GM19328 (cell line): Measurements from ENCODE around the gene NT5C1A.

Experiments
- ATAC-seq: cut with Tn5 transposase; IDR thresholded peaks from one replicate; pipeline ENCODE4 v1.9.1; 2021; ENCODE audit warnings: mild to moderate bottlenecking, moderate library complexity; ENCODE audit not compliant: unreplicated experiment

NT5C1A gene

DNA sequence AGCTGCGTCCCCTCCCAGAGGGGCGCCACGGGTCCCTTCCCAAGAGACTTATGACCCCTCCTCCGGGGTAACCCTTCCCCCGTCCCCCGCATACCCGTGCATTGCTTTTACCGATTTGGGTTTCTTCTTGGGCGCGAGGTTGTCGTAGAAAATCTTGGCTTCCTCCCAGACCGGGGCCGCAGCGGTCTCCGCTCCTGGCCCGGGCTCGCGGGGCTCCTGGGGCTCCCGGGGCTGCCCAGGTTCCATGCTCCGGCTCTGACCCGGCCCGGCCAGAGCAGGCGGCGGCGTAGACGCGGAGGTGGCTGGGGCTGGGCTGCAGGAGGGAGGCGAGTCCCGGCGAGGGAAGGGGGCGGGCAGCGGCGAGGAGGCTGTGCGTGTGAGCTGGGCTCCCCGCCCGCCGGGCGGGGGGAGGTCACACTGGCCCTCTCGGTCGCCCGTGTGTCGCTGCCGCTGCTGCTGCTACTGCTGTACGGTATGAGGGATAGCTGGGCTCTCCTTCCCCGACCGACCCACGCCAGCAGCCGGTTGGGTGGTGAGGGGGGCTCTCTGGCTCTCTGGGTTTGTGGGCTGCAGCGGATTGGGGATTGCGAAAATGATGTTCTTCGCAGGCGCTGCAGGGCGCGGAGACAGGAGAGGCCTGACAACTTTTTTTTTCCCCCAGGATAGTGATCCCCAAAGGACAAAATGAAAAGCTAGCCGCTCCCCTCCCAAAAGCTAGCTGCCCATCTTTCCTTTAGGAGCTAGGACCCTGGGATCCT lies at the start of gene NT5C1A:
Gene NT5C1A (minus strand): TSS at position 315 of the 758 bp plus-strand sequence. CDS start 69 bp downstream, at position 246.
- ATAC-seq = no peak

DNA sequence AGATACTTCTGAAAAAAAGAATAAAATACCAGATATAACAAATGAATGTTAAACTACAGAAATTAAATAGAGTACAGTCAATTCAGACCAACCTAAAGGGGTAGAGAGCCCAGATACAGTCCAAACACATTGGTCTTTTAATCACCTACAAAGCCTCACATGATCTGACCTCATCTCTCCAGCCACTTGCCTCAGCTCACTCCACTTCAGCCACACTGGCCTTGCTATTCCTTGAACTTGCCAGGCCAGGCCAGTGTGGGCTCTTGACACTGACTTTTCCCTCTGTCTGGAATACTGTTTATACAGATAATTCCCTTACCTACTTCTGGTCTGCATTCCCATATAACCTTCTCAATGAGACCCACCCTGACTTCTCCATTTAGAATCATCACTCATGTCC lies 49.8 kb upstream of the NT5C1A start:
- no peak for ATAC-seq

DNA sequence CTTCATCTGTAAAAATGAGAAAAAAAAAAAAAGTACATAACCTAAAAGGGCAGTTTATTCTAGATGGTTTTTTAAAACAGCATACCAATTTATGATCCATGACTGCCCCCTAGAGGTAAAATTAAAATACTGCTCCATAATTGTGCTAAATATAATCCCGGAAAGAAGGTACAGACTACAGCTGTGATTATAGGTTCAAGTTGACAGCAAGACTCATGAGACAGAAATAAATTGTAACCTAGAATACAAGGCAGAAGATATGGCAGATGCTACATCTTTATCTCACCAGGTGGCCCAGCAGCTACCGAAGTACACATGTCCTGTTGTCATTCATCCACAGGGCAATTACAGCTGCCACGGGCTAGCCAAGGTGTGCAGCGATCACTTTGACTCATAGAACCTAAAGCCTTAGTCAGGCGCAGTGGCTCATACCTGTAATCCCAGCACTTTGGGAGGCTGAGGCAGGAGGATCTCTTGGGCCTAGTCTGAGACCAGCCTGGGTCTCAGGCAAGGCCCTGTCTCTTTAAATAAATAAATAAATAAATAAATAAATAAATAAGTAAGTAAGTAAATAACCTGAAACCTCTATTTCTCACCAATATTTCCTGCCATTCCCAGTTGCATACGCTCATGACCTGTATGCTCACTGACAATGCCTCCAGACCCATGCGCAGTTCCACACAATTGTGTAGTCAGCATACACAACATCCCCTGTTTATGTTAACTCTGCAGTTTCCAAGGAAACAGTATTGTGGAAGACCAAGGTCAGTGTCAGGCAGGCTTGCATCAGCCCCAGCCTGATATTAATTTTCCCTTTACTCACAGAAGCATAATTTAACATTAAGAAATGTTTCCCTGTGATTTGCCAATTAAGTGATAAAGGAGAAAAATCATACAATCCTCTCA lies 48.4 kb upstream of the NT5C1A start:
- no peak for ATAC-seq

DNA sequence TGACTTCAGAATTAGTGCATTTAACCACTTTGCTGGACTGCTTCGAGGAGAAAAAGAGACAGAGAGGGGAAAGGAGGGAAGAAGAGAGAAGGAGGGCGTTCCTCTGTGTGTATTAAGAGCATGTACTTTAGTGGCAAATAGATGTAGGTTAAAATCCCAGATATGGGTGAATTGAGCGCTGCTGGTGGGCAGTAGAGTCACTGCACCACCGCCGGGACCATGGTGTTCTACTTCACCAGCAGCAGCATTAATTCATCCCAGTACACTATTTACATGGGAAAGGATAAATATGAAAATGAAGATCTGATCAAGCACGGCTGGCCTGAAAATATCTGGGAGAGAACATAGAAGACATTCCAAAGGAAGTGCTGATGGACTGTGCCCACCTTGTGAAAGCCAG lies 45.9 kb upstream of the NT5C1A start:
- no peak for ATAC-seq

DNA sequence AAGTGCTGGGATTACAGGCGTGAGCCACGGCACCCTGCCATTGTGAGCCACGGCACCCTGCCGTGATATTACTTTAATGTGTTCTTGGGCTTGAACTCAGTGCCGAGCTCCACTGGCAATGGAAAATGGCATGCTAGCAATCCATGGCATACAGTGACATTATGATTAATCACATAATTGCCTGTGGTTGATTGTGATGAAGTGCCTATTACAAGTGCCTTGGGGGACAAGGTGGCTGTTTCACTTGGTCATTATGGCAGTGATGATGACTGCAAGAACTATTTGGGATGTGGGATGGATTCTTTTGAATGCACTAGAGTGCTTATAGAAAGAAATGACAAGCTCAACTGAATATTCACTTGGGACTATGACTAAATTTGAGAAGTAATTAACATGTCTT lies 41.6 kb upstream of the NT5C1A start:
- ATAC-seq = no peak

DNA sequence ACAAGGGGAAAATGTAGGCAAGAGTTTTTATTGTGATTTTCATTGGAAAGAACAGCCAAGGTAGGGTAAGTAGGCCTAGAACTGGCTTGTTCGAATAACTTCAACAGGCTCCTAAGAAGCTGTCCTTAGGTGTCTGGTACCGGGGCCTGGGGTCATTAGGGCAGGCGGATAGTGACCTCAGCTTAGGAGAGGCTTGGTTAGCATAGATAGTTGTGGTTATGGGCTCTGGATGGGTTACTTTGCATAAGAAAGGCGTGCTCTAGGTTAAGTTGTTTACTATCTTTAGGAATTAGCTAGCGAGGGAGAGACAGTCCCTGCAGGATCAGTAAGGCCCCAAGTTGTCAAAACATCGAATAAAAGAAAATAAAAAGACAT lies 40.0 kb upstream of the NT5C1A start:
- ATAC-seq = no peak

DNA sequence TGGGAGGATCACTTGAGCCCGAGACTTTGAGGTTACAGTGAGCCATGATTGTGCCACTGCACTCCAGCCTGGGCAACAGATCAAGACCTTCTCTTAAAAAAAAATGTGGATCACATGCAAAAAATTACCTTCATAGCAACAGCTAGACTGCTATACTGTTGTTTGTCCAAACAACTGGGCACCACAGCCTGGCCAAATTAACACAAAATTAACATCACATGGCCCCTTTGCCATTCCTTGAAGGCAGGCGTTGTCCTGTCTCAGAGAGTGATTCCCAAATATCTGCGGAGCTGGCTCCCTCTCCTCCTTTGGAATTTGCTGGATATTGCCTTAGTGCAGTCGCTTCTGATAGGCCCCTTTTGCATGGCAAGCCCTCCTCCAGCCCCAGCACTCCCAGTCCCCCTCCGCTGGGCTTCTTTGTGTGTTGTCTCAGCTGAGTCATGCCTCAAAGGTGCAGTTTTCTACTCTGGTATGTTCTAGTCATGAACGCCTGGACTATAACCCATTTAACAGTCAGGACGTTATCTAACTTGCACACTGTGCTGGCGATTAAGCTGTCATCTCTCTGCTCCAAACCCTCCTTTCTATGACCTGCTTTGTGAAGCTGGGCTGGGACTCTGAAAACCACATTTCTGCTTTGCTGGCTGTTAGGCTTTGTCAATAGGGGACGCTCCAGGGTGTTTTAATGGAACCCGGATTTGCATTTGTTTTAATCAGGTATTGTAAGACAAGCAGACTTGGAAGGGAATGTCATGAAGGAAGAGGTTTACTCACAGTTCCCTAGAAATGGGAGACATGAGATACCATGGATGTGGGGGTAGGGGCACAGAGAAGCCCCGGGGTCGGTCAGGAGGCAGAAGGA lies 39.4 kb upstream of the NT5C1A start:
- no peak for ATAC-seq

DNA sequence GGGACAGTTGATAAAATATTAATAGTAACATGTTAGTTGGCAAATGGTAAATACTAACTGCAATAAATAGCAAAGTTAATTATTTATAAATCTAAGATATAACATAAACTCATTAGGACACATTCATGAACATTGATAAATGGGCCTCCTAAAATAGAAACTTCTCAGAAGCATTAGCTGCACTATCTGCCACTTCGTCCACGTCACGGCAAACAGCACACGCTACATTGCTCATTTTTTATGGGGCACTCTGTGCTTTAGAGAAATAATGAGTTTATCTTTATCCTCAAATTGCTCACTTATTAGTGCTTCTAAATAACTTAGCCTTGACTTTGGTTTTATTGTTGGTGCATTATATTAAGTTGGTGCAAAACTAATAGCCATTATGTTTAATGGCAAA lies 35.6 kb upstream of the NT5C1A start:
- no peak for ATAC-seq

DNA sequence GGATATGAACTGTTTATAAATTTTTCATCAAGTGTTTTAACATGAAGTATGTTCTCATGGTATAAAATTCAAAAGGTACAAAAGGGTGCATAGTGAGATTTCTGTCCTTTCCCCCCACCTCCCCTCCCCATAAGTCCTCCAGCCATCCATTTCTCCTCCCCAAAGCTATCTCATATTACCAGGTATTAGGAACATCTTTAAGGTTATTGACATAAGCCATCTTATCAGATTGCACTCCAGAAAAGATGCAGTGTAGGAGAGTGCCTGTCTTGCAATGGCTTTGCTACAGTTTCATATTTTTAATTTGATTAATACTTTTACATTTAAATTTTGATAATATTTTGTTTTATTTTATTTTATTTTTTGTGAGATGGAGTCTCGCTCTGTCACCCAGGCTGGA lies 32.9 kb upstream of the NT5C1A start:
- ATAC-seq = no peak

DNA sequence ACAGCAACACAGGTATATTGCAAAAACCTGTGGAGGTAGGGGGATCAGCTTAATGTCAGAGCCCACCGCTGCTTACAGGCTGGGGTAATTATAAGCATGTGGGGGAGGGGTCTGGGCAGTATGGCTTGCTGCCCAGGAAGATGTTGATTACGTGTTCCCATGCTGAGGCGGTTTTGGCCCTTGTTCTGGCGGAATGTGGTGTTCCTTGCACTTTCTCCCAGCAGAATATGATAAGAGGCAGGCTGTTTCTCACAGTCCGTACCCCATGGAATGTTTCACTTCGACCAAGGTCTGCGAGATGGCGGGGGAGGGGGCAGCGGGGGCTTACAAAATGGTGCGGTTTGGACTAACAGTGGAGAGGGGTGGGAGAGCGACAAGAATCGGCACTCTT lies 29.1 kb upstream of the NT5C1A start:
- ATAC-seq = no peak

DNA sequence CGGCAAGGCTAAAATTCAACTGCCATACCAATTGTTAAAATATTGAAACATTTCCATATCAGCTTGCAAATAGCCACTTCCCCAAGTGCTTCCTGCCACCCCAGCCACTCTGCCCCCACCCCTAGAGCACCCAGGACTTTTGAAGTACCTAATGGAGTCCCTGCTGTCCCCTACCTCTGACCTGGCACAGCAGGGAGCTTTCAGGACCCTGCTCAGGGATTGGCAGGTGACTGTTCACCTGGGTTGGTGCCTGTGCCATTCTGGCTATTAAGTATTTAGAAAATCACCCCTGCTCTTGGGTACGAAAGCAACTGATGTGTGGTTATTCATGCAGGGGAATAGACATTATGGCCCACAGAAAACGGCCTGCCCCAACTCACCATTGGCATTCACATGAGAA lies 28.4 kb upstream of the NT5C1A start:
- ATAC-seq = no peak

DNA sequence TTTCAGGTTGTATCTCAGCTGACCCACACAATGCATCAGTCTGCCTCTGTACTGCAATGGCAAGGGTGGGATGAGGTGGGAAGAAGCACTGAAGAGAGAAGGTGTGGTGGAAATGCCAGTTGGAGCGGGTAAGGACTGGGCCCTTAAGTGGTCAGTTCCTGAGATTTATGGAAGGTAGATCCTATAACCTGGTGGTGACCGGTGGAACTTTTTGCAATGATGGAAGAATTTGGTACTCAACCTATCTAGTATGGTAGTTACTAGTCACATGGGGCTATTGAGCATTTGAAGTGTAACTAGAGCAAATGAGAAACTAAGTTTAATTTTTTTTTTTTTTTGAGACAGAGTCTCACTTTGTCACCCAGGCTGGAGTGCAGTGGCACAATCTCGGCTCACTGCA lies 27.5 kb upstream of the NT5C1A start:
- no peak for ATAC-seq

DNA sequence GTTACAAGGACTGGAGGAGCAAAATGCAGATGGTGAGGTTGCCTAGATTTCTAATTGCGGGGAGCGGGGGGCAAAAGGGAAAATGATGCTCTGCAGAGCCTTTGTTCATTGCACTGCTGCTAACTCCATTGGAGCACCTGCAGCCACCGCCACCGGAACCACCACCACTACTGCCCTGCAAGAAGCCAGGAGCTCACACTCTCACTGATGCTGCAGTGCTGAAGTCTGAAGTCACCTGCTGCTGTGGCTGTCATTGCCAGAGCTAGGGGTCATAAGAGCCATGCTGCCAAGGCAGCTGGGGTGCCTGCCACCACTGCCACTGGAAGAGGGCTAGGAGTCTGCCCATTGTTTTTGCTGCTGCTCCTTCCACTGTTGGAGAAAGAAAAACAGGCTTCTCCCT lies 26.7 kb upstream of the NT5C1A start:
- no peak for ATAC-seq

DNA sequence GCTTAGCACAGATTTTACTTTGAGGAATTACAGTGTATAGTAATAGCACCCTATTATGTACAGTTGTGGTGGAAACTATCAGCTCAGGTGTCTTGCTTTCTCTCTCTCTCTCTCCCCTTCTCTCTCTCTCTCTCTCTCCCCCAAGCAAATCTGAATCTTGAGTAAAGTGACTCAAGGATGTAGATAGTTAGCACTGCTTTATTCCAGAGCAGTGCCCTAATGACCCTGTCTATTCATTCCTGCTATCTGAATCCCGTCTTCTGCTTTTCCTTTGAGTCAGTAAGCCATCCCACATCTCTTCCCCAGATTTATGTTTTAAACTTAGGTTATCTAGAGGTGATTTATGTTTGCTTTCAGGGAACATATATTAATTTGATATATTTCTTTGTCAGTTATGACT lies 24.5 kb upstream of the NT5C1A start:
- ATAC-seq = no peak

DNA sequence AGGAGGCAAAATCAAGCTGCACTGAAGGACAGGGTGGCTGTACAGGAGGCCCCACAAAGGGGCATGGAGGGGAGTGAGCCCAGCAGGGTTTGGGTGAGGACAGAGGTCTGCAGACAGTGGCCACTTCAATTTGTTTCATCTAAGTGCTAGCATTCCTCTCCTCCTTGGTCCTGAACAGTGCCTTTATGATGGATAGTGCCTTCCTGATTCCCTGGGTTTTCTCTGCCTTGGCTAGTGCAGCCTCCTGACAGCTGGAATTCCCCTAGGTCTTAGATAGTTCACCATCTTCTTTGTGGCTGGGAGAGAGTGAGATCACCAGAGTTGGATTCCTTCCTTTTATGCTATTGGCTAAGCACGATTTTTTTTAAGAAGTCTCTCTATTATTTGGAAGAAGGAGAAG lies 23.1 kb upstream of the NT5C1A start:
- ATAC-seq = no peak

DNA sequence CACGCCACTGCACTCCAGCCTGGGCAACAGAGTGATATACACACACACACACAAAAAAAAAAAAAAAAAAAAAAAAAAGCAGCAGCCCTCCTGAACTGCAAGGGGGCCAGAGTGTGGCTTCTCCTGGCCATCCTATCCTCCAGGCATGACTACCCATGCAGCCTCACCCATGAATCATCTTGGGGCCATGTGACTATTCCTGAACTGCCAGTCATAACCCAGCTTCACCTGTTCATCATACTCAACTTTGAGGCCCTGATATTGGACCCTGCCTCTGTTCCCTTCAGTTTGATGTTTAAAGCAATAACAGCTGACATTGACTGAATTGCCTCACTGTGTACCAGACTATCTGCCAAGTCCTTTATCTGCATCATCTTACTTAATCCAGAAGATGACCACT lies 22.1 kb upstream of the NT5C1A start:
- ATAC-seq = no peak

DNA sequence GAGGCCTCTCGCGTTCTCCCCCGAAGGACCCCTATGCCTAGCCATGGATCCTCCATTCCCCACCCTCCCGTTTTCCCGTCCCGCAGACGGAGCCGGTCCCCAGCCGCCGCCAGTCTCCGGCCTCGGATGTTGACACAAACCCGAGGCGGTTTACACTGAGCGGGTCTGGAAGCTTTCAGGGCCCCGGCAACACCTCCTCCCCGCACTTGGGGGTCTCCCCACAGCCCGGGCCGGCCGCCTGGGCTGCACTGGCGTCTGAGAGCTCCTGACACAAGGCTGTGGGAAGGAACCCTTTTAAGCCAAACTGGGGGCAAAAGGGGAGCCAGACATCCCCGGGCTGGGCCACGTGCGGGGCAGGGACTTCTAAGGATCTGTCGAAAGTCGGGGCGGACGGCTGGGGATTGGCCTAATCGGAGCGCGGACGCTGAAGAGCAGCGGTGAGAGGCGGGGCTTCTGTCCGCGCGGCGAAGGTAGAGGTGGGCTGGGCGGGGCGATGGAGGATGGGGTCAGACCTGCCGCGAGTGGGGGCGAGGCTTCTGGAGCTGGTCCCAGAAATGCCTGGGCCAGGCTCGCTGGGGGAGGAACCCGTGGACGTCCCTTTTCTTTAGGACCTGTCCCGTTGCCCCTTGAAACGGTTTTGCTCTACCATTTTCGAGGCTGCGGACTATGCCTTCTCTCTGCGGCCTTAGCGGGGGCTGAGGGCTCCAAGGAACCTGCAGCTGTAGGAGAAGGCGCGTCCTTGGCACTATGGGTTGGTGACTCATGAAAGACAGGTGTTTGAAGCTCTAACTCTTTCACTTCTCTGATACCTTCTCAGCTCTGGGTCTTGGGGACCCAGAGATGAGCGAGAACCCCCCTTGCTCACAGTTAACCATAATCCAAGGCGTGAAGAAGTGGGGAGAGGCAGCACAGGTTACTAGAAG lies 20.5 kb upstream of the NT5C1A start:
- ATAC-seq = no peak

DNA sequence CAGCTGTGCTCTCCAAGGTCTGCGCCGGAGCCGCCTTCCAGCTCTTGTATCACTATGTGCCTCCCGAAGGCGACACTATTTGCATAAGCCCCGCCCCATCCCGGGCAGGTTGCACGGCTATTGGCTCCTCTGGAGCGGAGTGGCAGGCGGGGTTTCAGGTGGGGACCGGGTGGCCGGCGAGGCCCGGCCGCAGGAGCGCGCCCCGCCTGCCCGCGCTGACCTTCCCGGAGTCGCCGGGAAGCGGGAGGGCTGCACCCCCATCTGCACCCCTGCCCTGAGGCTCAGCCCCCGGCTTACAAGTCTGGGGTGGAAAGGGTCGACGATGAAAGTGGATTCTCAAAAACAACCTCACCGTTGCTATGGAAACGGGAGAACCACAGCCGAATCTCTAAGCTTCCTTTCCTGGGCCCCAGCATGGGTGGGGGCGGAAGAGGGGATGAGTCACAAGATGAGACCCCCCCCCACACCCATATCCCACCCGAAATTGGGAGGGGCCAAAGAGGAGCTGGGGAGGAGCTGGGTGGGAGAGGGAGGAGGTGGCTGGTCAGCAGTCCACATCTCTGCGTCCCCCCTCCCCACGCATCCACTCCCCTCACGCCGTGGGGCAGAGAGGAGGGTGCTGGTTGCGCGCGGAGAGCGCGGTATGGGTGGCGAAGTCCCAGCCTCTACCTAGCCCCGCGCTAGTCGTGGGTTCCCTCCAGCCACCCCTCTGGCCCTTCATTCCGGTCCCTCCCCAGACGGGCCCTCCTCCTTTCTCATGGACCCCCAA lies 19.7 kb upstream of the NT5C1A start, which contains the start of gene HPCAL4:
Gene HPCAL4 (minus strand): TSS at position 51 of the 769 bp plus-strand sequence. CDS start 6,830 bp downstream, outside the sequence.
- no peak for ATAC-seq

DNA sequence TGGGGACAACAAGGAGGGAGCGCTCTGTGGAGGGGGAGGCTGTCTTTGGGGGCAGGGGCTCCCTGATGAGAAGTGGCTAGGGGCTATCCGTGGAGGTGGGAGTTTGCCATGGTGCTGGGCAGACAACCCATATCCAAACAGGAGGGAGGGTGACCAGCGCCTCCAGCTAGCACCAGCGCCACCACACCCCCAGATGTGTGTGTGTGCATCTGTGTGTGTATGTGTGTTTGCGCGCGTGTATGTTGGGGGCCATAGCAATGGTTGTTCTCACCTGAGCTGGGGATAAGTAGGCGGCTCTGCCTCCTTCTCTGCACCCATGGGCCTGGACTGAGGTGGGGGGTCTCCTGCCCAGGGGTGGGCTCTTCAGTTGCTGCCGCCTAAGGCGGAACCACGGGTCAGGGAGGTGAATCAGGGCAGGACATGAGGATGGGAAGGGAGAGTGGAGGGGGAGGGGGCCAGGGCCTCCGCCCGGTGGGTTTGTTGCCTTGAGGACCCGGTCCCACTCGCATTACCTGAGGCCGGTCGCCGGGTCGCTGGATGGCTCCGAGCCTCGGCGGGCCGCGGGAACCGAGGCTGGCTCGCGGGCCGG lies 19.0 kb upstream of the NT5C1A start:
- ATAC-seq = no peak
